ENCODE measurements around the gene DNMT3A.

DNMT3A gene

DNA sequence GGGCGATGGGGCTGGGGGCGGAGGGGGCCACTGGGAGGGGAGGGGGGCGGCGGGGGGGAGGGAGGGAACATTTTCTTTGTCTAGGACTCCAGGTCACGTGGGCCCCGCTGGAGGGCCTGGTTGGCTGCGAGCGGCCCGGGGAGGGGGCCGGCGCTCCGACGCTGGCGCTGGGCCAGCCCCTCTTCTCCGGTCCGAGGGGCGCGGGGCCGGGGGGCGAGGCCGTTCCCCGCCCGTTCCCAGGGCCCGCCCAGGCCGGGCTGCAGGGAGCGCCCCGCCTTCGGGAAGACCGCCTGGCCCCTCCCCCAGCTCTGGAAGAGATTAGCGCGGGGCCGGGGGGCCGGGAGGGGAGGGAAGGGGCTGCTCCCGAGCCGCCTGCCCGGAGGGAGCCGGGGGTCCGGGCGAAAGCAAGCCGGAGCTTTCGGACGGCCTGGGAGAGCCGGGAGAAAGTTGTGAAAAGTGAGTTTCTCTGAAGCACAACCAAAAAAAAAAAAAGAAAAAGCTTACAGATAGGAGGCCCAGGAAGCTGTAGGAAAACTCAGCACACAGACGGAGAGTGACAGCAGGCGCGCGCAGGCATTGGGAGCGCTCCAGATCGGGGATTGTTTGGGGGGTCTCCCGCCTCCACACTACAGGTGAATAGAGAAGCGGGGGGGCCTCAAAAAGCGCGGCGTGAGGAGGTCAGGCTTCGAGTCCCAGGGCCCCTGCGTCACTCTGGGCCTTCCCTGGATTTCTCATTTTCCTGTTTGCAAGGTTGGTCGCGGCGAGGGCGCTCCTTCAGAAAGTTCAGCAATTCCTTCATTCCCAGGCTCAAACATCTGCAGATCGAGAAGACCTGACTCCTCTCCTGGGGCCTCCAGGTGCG lies 89.2 kb downstream of the DNMT3A start:
- peak; percentile 49 for DNase-seq

DNA sequence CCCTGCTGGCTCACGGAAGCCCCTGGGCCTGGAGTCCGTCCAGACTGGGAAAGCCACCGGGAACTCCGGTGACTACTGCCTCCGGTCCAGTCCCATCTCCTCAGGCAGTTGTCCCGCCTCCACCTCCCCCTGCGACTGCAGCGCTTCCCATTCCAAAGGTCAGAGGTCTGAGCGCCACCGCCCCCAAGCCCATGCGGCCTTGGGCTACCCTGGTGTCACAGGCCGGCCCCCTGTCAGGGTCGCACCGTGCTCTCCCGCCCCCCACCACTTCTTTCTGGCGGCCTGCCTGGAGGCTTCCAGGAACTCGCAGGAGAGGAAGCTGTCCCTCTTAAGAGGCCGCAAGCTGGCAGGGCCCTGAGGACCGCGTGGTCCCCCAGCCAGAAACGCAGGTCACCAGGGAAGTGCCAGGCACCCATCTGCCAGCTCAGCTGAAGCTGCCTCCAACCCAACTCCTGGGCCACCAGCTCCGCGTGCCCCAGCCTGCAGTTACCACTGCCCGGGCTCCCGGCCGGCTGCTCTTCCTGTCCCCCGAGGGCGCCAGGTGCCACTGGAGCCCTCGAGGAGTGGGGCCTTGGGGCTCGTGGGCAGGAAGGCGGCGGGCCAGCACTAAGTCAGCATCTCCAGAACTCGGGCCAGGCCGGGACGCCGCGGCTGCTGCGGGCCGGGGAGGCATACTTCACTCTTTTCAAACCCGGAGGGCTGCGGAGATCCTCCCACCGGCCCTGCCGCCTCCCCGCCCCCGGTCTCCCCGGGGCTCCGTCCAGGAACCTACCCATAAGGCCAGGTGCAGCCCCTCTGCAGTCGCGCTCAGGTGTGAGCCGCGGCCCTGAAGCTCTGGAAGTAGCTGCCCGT lies 90.1 kb downstream of the DNMT3A start:
- DNase-seq = no peak

DNA sequence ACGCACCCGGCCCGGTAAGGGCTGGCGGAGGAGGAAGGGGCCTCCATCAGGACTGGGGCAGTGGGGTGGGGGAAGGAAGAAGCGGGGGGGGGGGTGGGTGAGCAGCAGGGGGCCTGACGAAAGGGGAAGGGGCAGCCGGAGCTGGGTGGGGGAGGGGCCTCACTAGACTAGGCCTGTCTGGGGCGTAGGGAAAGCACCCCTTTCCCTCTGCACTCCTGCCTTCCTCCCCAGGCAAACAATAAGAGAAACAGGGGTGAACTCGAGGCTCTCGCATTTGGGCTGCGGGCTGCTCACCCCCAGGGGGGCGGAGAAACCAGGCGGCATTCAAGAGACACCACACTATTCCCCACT lies 90.7 kb downstream of the DNMT3A start:
- DNase-seq = no peak

DNA sequence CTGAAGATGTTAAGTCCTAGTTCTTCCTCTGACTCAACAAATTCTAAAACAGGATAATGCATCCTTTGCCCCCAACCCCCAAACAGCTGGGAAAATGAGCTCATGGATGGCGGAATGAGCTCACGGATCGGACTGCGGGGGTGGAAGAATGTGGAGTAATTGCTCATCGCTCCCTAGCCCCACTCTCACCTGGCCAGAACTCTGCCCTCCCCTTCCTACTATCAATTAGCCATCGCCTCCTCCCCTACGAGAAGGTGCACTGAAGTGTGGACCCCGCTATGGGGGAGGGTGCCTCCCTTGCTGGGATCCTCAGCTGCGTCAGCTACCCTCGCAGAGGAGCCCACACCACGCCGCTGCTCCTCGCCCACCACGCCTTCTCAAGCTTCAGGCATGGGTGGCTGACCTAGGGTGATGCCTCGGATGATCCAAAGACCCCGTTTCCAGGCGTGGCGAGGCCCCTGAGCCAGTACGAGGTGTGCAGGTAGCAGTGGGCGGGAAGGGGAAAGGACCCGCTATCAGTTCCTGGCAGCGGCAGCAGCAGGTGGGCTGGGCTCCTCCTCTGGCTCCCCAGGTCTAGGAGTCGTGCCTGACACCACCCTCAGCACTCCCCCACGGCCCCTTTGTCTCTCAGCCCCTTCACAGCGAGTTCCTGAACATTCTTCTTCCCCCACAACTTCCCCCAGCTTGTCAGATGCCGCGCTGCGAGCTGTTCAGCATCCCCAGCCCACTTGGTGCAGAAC lies 91.2 kb downstream of the DNMT3A start:
- DNase-seq = no peak

DNA sequence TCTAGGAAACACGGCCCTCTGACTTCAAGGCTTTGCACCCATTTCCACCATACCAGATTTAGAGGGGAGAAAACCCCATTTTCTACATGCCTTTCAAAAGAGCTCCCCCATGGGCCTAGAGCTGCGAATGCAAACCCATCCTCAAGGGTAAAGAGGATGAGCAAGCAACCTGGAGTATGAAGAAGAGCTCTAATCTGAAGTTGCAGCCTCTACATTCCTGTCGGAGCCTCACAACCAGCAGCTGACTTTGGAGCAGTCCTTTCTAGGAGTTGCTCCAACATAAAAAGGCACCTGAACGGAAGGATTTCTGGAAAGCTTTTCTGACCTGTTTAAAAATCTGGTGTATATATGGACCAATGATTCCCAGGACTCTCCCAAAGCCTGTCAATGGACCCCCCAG lies 91.9 kb downstream of the DNMT3A start:
- no peak for DNase-seq

DNA sequence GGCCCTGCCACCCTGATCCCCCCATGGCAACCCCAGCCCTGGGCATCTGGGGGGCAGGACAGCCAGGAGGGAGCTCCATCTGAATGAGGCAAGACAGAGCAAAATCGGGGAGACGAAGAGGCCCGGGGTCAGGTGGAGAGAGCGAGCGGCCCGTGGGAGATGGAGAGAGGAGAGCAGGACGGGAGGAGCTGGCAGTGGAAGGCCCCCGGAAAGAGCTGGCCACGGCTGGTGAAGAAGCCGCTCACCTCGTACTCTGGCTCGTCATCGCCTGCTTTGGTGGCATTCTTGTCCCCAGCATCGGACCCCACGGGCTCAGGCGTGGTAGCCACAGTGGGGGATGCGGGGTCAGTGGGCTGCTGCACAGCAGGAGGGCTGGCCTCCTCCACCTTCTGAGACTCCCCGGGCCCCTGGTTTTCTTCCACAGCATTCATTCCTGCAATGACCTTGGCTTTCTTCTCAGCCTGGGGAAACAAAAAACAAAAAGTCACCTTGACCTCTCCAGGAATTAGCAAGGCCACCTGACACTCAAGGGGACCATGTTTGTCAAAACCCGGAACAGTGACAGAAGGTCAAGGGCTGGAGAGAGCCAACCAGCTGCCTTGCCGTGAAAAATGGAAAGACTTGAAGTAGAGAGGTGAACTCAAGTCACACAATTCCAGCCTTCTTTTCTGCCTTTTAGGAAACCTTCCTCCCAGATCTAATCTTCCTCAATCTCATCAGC lies 93.8 kb downstream of the DNMT3A start:
- no peak for DNase-seq

DNA sequence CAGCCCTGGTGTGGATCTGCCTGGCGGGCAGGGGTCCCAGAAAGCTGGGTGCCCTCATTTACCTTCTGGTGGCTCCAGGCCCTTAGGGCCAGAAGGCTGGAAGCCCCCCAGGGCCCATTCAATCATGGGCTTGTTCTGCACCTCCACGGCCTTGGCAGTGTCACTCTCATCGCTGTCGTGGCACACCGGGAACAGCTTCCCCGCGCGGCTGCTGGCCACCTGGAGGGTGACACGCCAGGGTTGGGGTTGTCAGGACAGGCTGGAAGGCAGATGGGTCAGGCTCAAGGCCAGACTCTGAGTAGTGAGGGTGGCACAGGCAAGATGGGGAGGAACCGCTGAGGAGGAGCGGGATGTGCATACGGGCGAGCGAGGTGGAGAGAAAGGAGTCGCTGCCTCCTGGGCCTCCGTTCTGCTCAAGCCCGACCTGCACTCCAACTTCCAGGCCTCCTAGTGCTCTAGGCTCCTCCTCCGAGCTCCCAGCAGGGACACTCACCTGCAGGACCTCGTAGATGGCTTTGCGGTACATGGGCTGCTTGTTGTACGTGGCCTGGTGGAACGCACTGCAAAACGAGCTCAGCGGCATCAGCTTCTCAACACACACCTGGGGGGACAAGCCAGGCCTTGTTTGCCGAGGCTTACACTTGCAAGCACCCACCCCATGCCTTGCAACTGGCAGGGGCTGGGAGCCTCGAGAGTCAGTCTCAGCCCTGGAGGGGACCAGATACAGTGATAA lies 95.0 kb downstream of the DNMT3A start:
- no peak for DNase-seq

DNA sequence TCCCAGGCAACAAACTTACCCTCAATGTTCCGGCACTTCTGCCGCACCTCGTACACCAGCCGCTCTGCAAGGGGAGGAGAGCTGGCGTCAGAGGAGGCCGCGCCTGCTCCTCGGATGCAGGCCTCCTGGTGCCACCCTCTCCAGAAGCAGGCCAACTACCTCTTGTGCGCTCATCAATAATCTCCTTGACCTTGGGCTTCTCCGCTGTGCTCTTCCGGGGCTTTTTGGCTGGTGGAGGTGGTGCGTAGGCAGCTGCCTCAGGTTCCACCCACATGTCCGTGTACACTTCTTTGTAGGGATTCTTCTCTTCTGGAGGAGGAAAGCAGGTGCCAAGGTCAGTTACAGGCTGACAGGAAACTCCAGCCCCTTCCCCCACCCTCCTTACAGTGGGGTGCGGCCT lies 95.7 kb downstream of the DNMT3A start:
- DNase-seq = no peak

DNA sequence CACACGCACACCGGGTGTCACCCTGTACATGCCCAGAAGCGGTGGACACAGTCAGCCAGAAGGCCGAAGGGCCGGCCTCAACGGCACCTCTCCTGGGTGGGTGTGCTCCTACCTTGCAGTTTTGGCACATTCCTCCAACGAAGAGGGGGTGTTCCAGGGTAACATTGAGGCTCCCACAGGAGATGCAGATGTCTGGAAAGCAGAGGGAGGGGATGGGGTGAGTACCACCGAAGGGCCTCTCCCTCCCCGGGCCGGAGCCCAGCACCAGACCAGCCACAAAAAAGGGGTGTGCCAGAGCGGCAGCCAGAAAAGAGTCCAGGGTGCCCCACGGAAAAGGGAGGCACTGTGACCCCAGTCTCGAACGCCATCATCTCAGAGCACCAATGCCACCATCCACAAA lies 96.6 kb downstream of the DNMT3A start:
- DNase-seq = no peak

DNA sequence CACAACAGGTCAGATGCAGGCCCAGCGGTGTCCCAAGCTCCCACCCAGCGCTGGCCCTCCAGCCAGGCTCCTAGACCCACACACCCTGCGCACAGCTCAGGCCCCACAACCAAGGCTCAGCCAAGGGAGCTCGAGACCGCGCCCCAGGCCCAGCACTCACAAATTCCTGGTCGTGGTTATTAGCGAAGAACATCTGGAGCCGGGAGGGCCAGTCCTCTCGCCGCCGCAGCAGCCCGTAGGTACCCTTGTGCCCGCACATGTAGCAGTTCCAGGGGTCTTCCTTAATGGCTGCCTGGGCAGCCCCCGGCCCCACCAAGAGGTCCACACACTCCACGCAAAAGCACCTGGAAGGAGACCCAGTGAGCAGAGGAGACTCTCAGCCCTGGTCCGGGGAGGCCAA lies 97.7 kb downstream of the DNMT3A start:
- DNase-seq = no peak

DNA sequence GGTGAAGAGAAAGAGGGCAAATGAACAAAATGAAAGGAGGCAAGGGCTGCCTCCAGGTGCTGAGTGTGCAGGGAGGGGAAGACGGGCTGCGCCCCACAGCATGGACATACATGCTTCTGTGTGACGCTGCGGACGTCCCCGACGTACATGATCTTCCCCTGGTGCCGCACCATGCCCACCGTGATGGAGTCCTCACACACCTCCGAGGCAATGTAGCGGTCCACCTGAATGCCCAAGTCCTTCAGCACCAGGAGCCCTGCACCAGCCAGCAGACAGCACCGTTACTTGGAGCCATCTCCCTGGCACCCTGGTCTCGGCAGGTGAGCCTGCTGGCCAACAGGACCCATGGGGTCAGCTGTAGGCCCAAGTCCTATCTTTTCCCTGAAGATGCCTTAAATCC lies 100.3 kb downstream of the DNMT3A start:
- DNase-seq = no peak

DNA sequence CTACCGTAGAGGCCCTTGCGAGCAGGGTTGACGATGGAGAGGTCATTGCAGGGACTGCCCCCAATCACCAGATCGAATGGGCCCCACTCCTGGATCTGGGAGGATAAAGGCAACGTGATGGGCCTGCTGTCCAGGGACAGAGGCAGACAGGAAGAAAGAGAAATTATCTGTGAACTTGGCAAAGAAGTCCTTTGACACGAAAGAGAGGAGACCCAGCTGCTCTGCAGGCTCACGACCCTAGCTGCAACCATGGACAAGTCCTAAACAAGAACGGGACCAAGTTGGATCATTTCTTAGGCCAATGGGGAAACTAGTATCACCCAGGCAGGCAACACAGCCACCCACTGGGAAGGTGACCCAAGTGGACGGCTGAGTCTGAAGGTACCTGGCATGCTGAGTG lies 101.1 kb downstream of the DNMT3A start:
- no peak for DNase-seq

DNA sequence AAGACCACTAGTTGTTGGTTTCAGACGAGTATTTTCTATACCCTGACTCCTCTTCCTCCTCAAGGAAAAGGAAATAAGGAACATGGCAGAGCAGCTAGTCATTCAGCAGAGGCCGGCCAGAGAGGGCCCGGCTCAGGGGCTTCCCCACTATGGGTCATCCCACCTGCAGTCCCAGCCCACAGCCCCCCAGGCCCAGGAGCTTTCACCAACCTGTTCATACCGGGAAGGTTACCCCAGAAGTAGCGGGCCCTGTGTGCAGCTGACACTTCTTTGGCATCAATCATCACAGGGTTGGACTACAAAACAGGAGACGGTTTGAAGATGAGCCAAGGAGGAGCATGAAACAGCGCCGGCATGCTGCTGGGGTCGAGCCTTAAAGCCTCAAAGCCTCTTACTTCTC lies 102.8 kb downstream of the DNMT3A start:
- no peak for DNase-seq

DNA sequence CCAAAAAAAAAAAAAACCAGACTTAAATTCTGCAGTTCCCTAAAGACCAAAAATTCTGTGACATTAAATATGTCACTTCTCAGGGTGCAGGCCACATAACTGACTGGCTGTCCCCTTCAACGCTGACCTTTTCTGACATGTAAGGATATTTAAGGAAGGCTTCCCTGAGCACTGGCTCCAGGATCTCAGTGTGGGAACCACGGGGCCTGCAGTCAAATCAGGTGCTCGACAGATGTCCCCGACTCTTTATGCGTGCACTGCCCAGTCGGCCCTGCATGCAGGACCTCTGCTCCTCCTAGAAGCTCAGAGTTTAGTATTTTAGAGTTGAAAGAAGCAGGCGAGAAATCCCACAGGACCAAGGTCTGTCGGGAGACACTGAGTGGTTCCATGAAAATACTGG lies 104.0 kb downstream of the DNMT3A start:
- DNase-seq = no peak

DNA sequence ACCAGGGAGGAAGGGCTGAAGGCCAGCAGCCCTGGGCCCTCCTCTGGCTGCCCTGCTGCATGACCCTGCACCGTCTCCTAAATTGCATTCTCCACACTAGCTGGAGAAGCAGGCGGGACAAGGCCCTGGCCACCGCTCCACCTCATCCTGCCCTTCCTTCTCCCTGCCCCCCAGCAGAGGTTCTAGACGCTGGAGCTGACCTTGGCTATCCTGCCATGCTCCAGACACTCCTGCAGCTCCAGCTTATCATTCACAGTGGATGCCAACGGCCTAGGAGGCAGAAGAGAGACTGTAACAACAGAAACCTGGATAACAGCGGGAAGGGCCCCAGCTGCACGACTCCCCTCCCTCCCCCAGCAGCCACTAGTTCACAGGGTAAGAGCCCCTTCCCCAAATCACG lies 105.0 kb downstream of the DNMT3A start:
- no peak for DNase-seq

DNA sequence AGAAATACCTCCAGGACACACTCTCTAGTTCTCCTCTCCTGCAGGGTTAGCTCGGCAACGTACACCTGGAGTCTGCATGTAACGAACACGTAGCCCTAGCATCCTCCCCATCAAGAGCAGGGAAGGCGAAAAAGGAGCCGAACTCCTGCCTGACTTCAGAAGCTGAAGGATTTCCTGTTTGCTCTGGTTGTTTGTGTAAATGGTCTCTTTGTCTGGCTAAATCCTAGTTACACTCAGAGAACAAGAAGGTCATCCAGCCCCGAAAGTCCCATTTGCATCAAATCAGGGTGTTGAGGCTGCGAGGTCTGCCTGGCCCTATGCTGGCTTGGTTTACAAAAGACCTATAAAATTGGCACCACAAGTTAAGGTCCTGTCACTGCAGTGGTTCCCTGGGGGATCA lies 107.0 kb downstream of the DNMT3A start:
- DNase-seq = no peak

DNA sequence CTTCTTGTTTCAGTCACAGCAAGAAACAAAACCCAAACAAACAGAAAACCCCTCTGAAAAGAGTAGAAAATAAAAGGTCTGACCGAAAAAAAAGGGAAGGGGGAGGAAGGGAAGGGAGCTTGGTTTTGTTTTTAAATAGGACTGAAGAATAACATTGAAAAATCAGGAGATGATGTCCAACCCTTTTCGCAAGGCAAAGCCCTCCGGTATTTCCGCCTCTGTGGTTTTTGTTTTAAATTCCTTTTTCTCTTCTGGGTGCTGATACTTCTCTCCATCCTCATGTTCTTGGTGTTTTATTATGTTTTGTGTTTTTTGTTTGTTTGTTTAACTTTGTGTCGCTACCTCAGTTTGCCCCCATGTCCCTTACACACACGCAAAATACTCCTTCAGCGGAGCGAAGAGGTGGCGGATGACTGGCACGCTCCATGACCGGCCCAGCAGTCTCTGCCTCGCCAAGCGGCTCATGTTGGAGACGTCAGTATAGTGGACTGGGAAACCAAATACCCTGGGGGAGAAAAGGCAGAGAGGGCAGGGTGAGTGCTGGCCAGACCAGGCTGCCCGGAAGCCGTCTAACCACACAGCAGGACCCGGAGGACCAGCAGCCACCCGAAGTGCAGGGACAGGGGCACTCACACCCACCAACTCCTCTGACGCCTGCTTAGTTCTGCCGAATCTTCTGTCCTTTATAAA lies 107.7 kb downstream of the DNMT3A start:
- no peak for DNase-seq

DNA sequence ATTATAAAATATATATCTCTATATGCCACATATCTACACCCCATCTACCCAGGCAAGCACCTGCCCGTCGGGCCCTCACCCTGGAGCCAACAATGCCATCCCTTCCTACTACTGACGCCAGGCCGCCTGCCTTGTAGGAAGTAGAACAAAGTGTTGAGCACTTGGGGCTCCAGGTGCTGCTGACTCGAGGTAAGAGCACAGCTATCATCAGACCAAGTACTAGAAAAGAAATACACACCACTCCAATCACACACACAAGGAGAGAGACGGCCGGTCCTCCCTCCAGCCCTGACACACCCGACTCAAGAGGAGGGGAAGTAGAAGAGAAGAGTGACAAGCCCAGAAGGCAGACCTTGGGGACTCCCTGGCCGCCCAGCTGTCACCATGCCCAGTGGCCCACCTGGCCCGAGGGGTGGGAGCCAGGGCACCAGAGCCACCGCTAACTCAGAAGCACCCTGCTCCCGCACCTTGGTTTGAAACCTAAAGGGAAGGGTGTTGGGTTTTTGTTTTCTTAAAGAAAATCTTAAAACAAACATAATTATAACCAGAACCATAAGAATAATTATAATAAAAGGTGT lies 109.4 kb downstream of the DNMT3A start:
- peak; percentile 65 for DNase-seq

DNA sequence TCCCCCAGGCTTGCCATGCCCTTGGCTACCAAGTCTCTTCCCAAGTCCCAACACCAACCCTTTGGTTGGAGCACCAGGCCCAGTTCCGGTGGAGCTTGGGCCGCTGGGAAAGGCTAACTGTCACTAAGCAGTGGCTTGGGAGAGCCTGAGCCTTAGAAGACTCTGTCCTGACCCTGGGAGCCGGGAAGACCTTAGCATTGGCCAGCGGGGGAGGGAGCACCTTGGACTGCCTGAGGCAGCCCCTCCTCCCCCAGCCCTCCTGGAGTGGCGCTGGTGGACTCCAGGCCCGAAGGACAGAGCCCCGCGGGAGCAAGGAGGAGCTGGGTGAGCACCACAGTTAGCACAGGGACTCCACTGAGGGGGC lies 110.8 kb downstream of the DNMT3A start:
- no peak for DNase-seq

DNA sequence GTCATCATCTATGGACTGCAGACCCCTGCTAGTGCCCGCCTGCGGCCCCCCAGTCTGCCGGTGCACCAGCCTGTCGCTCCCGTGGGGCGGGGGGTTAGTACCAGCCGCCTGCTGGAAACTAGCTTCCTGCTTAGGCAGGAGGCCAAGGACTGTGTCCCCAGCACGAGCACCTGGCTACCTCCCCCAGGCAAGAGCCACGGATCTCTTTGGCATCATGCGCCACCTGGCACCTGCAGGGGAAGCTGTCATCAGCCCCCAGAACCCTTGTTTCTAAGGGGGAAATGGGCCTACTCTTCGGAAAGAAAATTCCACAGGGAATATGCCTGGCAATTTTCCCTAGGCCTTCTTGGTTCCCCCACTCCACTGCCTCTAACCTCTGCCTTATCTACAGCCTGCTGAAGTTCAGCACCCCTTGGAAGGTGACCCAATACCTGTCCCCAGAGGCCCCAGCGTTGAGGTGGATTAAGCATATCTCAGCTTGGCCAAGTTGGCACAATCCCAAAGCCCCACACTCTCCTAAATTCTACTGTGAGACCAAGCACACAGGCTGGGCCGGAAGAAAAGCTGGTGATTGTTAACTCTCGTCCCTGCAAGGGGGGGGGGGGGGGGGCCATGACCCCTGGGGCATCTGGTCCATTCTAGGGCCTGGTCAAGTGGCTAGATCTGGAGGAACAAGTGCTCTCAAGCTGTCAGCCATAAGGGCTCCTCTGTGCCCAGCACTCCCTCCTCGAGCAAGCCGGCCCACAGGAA lies 111.4 kb downstream of the DNMT3A start:
- DNase-seq = no peak

All from NCI-H187 treated with DMSO at 0.1 percent for 48 hours (cell line).